ENCODE measurements around the gene MCF2L2.
"Not testable (repeated sequence)": the region's sequence is repeated elsewhere in the genome, so short reads cannot be mapped to it uniquely, and the experiment has no call there.

MCF2L2 gene

GRCh38 chr3:183195266-183195665 lies 233.2 kb downstream of the MCF2L2 start:
- DNase-seq = no peak

- no peak for DNase-seq
These were observed 234.4 kb downstream of the MCF2L2 start for GRCh38 chr3:183193762-183194689.

- DNase-seq = peak in 1 of 5 experiments; percentile 35
These were observed 235.6 kb downstream of the MCF2L2 start for GRCh38 chr3:183192650-183193300.

- DNase-seq = no peak
These were observed 238.8 kb downstream of the MCF2L2 start for GRCh38 chr3:183189641-183190040.

GRCh38 chr3:183188895-183189462 lies 239.4 kb downstream of the MCF2L2 start:
- no peak for DNase-seq

- no peak for DNase-seq
These were observed 242.7 kb downstream of the MCF2L2 start for GRCh38 chr3:183185696-183186095.

- DNase-seq = no peak
These were observed 245.4 kb downstream of the MCF2L2 start for GRCh38 chr3:183182732-183183610.

GRCh38 chr3:183182073-183182472 lies 246.3 kb downstream of the MCF2L2 start:
- no peak for DNase-seq

- no peak for DNase-seq
These were observed 246.8 kb downstream of the MCF2L2 start for GRCh38 chr3:183181606-183182005.

GRCh38 chr3:183180784-183181295 lies 247.6 kb downstream of the MCF2L2 start:
- no peak for DNase-seq

GRCh38 chr3:183180110-183180783 lies 248.2 kb downstream of the MCF2L2 start:
- no peak for DNase-seq

- not testable (repeated sequence) for DNase-seq
These were observed 248.9 kb downstream of the MCF2L2 start for GRCh38 chr3:183179550-183179908.

GRCh38 chr3:183178833-183179549 lies 249.4 kb downstream of the MCF2L2 start:
- peak in 2 of 5 experiments; percentile 23 to 41 for DNase-seq

GRCh38 chr3:183178512-183178832 lies 249.9 kb downstream of the MCF2L2 start:
- DNase-seq = no peak

GRCh38 chr3:183172051-183172639 lies 256.3 kb downstream of the MCF2L2 start:
- DNase-seq = no peak

GRCh38 chr3:183167975-183168374 lies 260.4 kb downstream of the MCF2L2 start:
- not testable (repeated sequence) for DNase-seq

GRCh38 chr3:183163563-183163962 lies 264.9 kb downstream of the MCF2L2 start:
- DNase-seq = no peak

- DNase-seq = peak in 1 of 5 experiments; percentile 10
These were observed 266.7 kb downstream of the MCF2L2 start for GRCh38 chr3:183161552-183162336.

- DNase-seq = no peak
These were observed 267.8 kb downstream of the MCF2L2 start for GRCh38 chr3:183160616-183161015.

- DNase-seq = no peak
These were observed 269.1 kb downstream of the MCF2L2 start for GRCh38 chr3:183159333-183159732.

Data from T-helper 2 cell (primary cell).